HEK293 (cell line): ENCODE results near the gene FANCL.
"Not testable (repeated sequence)": the region's sequence is repeated elsewhere in the genome, so short reads cannot be mapped to it uniquely, and the experiment has no call there.

ENCODE experiments used
- GLI4 ChIP-seq: fragments of 450-650 bp; formaldehyde crosslinking; IDR thresholded peaks from 2 replicates; pipeline ENCODE4 v1.5.1; 2016; ENCODE audit warnings: missing biosample characterization, missing genetic modification characterization
- ZNF560 ChIP-seq: fragments of 450-650 bp; formaldehyde crosslinking; IDR thresholded peaks from 2 replicates; pipeline ENCODE4 v1.5.1; 2017; ENCODE audit warnings: missing biosample characterization, missing genetic modification characterization, borderline replicate concordance
- ZNF664 ChIP-seq: fragments of 450-650 bp; formaldehyde crosslinking; IDR thresholded peaks from 2 replicates; pipeline ENCODE4 v1.5.1; 2016; ENCODE audit warnings: missing biosample characterization, missing genetic modification characterization
- ZNF707 ChIP-seq: fragments of 450-650 bp; formaldehyde crosslinking; IDR thresholded peaks from 2 replicates; pipeline ENCODE4 v1.5.1; 2016; ENCODE audit warnings: missing biosample characterization, missing genetic modification characterization
- TF ChIP-seq, protein P1 (sequence below): fragments of 450-650 bp; formaldehyde crosslinking; IDR thresholded peaks from 2 replicates; pipeline ENCODE4 v1.5.1; 2016; ENCODE audit warnings: missing biosample characterization, missing genetic modification characterization
- TF ChIP-seq, protein P2 (sequence below): fragments of 450-650 bp; formaldehyde crosslinking; IDR thresholded peaks from 2 replicates; pipeline ENCODE4 v1.5.1; 2016; ENCODE audit warnings: missing biosample characterization, missing genetic modification characterization, low read depth

DNA sequence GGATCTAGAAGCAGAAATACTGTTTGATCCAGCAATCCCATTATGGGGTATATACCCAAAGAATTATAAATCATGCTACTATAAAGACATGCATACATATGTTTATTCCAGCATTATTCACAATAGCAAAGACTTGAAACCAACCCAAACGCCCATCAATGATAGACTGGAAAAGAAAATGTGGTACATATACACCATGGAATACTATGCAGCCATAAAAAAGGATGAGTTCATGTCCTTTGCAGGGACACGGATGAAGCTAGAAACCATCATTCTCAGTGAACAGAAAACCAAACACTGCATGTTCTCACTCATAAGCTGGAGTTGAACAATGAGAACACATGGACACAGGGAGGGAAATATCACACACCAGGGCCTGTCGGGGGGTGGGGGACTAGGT is 61.0 kb downstream of the FANCL start:
- TF ChIP-seq, protein P1, sequence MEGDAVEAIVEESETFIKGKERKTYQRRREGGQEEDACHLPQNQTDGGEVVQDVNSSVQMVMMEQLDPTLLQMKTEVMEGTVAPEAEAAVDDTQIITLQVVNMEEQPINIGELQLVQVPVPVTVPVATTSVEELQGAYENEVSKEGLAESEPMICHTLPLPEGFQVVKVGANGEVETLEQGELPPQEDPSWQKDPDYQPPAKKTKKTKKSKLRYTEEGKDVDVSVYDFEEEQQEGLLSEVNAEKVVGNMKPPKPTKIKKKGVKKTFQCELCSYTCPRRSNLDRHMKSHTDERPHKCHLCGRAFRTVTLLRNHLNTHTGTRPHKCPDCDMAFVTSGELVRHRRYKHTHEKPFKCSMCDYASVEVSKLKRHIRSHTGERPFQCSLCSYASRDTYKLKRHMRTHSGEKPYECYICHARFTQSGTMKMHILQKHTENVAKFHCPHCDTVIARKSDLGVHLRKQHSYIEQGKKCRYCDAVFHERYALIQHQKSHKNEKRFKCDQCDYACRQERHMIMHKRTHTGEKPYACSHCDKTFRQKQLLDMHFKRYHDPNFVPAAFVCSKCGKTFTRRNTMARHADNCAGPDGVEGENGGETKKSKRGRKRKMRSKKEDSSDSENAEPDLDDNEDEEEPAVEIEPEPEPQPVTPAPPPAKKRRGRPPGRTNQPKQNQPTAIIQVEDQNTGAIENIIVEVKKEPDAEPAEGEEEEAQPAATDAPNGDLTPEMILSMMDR (tag by site-specific recombination), result not testable (repeated sequence)
- TF ChIP-seq ZNF707 (tag by site-specific recombination); GLI4 (tag by site-specific recombination); ZNF664; ZNF560: not testable (repeated sequence)
- TF ChIP-seq, protein P2, sequence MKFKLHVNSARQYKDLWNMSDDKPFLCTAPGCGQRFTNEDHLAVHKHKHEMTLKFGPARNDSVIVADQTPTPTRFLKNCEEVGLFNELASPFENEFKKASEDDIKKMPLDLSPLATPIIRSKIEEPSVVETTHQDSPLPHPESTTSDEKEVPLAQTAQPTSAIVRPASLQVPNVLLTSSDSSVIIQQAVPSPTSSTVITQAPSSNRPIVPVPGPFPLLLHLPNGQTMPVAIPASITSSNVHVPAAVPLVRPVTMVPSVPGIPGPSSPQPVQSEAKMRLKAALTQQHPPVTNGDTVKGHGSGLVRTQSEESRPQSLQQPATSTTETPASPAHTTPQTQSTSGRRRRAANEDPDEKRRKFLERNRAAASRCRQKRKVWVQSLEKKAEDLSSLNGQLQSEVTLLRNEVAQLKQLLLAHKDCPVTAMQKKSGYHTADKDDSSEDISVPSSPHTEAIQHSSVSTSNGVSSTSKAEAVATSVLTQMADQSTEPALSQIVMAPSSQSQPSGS (tag by site-specific recombination), result not testable (repeated sequence)
